Liver (tissue), 9 donors: ENCODE measurements around the gene SMYD3. TPM values are rescaled to one million over a fixed set of nuclear protein-coding genes. Genes with fewer than 3 reads are reported as not detected.

Source experiments
- DNase-seq: peaks from one replicate; pipeline ENCODE4 v3.0.0-alpha.2; 2017; ENCODE audit warnings: low spot score
- H3K27ac ChIP-seq, 2 donors: one replicate each; pipeline ENCODE4 v1.7.0; 2013; ENCODE audit warnings: inconsistent platforms in 2 of 2, low read length in 2 of 2, control low read depth in 1 of 2, low read depth in 1 of 2, mild to moderate bottlenecking in 1 of 2
- H3K27me3 ChIP-seq, 4 donors: one replicate each; pipeline versions ENCODE4 v1.6.1 to v1.7.0; 2013; ENCODE audit warnings: low read length in 3 of 4, inconsistent platforms in 1 of 4, mild to moderate bottlenecking in 1 of 4, moderate library complexity in 1 of 4; ENCODE audit not compliant: control insufficient read depth in 4 of 4, insufficient read depth in 4 of 4
- H3K36me3 ChIP-seq, 4 donors: one replicate each; pipeline versions ENCODE4 v1.6.1 to v1.7.0; 2013; ENCODE audit warnings: low read length in 3 of 4, mild to moderate bottlenecking in 3 of 4, low read depth in 1 of 4, moderate library complexity in 1 of 4; ENCODE audit not compliant: control insufficient read depth in 4 of 4, insufficient read depth in 3 of 4
- H3K4me1 ChIP-seq, 4 donors: one replicate each; pipeline versions ENCODE4 v1.6.1 to v1.7.0; 2013; ENCODE audit warnings: low read length in 3 of 4, mild to moderate bottlenecking in 3 of 4, moderate library complexity in 1 of 4; ENCODE audit not compliant: control insufficient read depth in 4 of 4, insufficient read depth in 4 of 4
- H3K4me3 ChIP-seq, 3 donors: one replicate each; pipeline versions ENCODE4 v1.6.1 to v1.7.0; 2013; ENCODE audit warnings: low read length in 3 of 3, control low read depth in 1 of 3, low read depth in 1 of 3, mild to moderate bottlenecking in 1 of 3
- H3K9ac ChIP-seq, 2 donors: one replicate each; pipeline ENCODE4 v1.7.0; 2013; ENCODE audit warnings: low read length in 2 of 2, mild to moderate bottlenecking in 2 of 2, moderate library complexity in 2 of 2, control low read depth in 1 of 2, low read depth in 1 of 2
- H3K9me3 ChIP-seq, 4 donors: one replicate each; pipeline versions ENCODE4 v1.6.1 to v1.7.0; 2013; ENCODE audit warnings: low read length in 3 of 4; ENCODE audit not compliant: control insufficient read depth in 4 of 4
- ATF3 ChIP-seq: IDR thresholded peaks from 2 replicates; pipeline ENCODE4 v1.6.1; 2016; ENCODE audit warnings: antibody characterized with exemption
- EGR1 ChIP-seq, 2 donors: IDR thresholded peaks; 2 replicates each; pipeline ENCODE4 v1.6.1; 2016 to 2018; ENCODE audit warnings: antibody characterized with exemption in 2 of 2, low read depth in 2 of 2
- FOXA1 ChIP-seq: IDR thresholded peaks from 2 replicates; pipeline ENCODE4 v1.6.1; 2016; ENCODE audit warnings: antibody characterized with exemption
- FOXA2 ChIP-seq: IDR thresholded peaks from 2 replicates; pipeline ENCODE4 v1.6.1; 2016; ENCODE audit warnings: antibody characterized with exemption
- GABPA ChIP-seq, 2 donors: IDR thresholded peaks in 1 of 2; conservative IDR thresholded peaks in 1 of 2; 2 replicates each; pipeline ENCODE4 v1.6.1; 2016; ENCODE audit warnings: antibody characterized with exemption in 2 of 2, mild to moderate bottlenecking in 1 of 2, moderate library complexity in 1 of 2
- HNF4A ChIP-seq, 2 donors: conservative IDR thresholded peaks; 2 replicates each; pipeline ENCODE4 v1.6.1; 2016; ENCODE audit warnings: antibody characterized with exemption in 2 of 2, mild to moderate bottlenecking in 2 of 2
- HNF4G ChIP-seq: IDR thresholded peaks from 2 replicates; pipeline ENCODE4 v1.6.1; 2016; ENCODE audit warnings: antibody characterized with exemption
- JUND ChIP-seq, 2 donors: IDR thresholded peaks; 2 replicates each; pipeline ENCODE4 v1.6.1; 2016; ENCODE audit warnings: antibody characterized with exemption in 2 of 2
- NR2F2 ChIP-seq: IDR thresholded peaks from 2 replicates; pipeline ENCODE4 v1.6.1; 2016; ENCODE audit warnings: antibody characterized with exemption
- RAD21 ChIP-seq, 2 donors: IDR thresholded peaks; 2 replicates each; pipeline ENCODE4 v1.6.1; 2016; ENCODE audit warnings: antibody characterized with exemption in 2 of 2, mild to moderate bottlenecking in 2 of 2
- REST ChIP-seq: IDR thresholded peaks from 2 replicates; pipeline ENCODE4 v1.6.1; 2016; ENCODE audit warnings: antibody characterized with exemption, mild to moderate bottlenecking
- RXRA ChIP-seq, 2 donors: IDR thresholded peaks; 2 replicates each; pipeline ENCODE4 v1.6.1; 2017 to 2018; ENCODE audit warnings: antibody characterized with exemption in 2 of 2, mild to moderate bottlenecking in 1 of 2
- SP1 ChIP-seq: IDR thresholded peaks from 2 replicates; pipeline ENCODE4 v1.6.1; 2018; ENCODE audit warnings: antibody characterized with exemption, mild to moderate bottlenecking
- TAF1 ChIP-seq: conservative IDR thresholded peaks from 2 replicates; pipeline ENCODE4 v1.6.1; 2016; ENCODE audit warnings: antibody characterized with exemption, mild to moderate bottlenecking
- YY1 ChIP-seq: IDR thresholded peaks from 2 replicates; pipeline ENCODE4 v1.6.1; 2016; ENCODE audit warnings: antibody characterized with exemption, mild to moderate bottlenecking
- ZBTB33 ChIP-seq: IDR thresholded peaks from 2 replicates; pipeline ENCODE4 v1.6.1; 2016; ENCODE audit warnings: antibody characterized with exemption
- WGBS: extraction: QIAGEN DNeasy Blood & Tissue Kit; methylation state at CpG from one replicate; pipeline ENCODE4 v1.1.7; 2013; 5-methylcytosine and 5-hydroxymethylcytosine counted together
- polyA plus RNA-seq, 2 donors: library from polyadenylated mRNA; stranded (reverse) in 1 of 2; unstranded in 1 of 2; fragments of 200-250 nt in 1 of 2; fragments of >200 nt in 1 of 2; fragmentation: Nextera tagmentation in 1 of 2; extraction: Ambion mirVana in 1 of 2; gene quantifications; one replicate each; pipeline versions ENCODE4 v1.2.1 to v1.2.3, GENCODE V29; 2013 to 2015
- total RNA-seq, 2 donors: library from RNA; depleted of rRNA; stranded (reverse); fragments of >200 nt; gene quantifications; one replicate each; pipeline ENCODE4 v1.2.3, GENCODE V29; 2014
- TF ChIP-seq, protein P1 (sequence below): IDR thresholded peaks from 2 replicates; pipeline ENCODE4 v1.6.1; 2016; ENCODE audit warnings: antibody characterized with exemption
- donor health status: healthy.
- donor health status: healthy.
- donor health status: healthy.
- donor health status: healthy.
- donor health status: healthy.

Gene SMYD3
- total and polyA plus RNA-seq, 4 donors: 3.1 to 9.1 (median 8.0) TPM

DNA sequence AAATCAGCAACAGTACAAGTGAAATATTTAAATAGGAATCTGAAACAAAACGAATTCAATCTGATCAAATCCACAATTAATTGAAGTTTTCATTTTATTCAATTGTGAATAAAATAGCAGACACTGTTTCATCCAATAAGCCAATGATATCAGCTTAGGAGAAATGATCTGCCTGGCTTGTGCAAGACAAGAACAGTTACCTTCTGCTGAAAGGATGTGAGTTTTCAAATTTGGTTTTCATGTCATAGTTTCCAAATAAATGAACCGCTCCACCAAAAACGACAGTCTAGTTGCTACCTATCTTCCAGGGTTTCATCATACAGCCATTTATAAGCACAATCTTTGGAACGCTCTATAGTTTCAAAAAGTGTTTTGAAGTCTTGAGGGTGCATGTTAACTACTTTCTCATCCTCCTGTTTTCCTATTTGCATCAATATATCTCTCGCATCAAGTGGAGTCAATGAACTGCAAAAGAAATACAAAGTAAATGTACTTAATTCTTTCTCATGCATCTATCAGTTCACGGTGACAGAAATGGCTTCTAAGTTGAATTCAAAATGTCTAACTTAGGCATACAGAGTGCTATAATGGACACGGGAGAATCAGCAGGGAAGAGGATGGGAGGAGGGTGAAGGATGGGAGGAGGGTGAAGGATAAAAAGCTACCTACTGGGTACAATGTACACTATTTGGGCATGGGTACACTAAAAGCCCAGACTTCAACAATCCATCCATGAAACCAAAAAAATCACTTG lies 33.8 kb upstream of the SMYD3 start:
- Histone ChIP-seq H3K4me3 (no peak overlapping the region), H3K36me3 (peaks cover 13 to 54% (median 38%) of the 10 kb centered on the region in 4 donors), H3K4me1 (no peaks in the 10 kb centered on the region), H3K9ac (no peak overlapping the region), H3K27ac (no peak overlapping the region), H3K27me3 (no peaks in the 10 kb centered on the region), H3K9me3 (no peaks in the 10 kb centered on the region)
- TF ChIP-seq TAF1: no peak
- no peak for TF ChIP-seq ZBTB33
- no peak for TF ChIP-seq FOXA1
- TF ChIP-seq SP1: no peak
- no peak for TF ChIP-seq FOXA2
- no peak for TF ChIP-seq REST
- TF ChIP-seq NR2F2: no peak
- no peak for TF ChIP-seq HNF4A (conservative IDR thresholded peaks at IDR 0.05)
- no peak for TF ChIP-seq RXRA (IDR thresholded peaks at IDR 0.05)
- no peak for TF ChIP-seq GABPA (IDR thresholded peaks at IDR 0.05 in 1 of 2, conservative IDR thresholded peaks at IDR 0.05 in 1 of 2)
- TF ChIP-seq HNF4G: no peak
- TF ChIP-seq YY1: no peak
- TF ChIP-seq, protein P1, sequence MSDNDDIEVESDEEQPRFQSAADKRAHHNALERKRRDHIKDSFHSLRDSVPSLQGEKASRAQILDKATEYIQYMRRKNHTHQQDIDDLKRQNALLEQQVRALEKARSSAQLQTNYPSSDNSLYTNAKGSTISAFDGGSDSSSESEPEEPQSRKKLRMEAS: no peak
- no peak for TF ChIP-seq EGR1 (IDR thresholded peaks at IDR 0.05; ENCODE audit: low read depth in 2 of 2)
- TF ChIP-seq RAD21 (IDR thresholded peaks at IDR 0.05): no peak
- WGBS: 86% methylated on average over 7 of the region's 7 CpGs
- no peak for DNase-seq

GRCh38 chr1:246537887-246538286 lies 30.8 kb upstream of the SMYD3 start:
- Histone ChIP-seq H3K27ac (no peak overlapping the region), H3K36me3 (peaks cover 12 to 30% (median 20%) of the 10 kb centered on the region in 4 donors), H3K4me3 (no peak overlapping the region), H3K9me3 (no peaks in the 10 kb centered on the region), H3K9ac (no peak overlapping the region), H3K4me1 (no peaks in the 10 kb centered on the region), H3K27me3 (no peaks in the 10 kb centered on the region)
- WGBS: 87% methylated on average over 3 of the region's 3 CpGs
- no peak for DNase-seq
- no peak for TF ChIP-seq YY1
- no peak for TF ChIP-seq ATF3
- TF ChIP-seq FOXA1: no peak
- no peak for TF ChIP-seq SP1
- no peak for TF ChIP-seq HNF4G
- no peak for TF ChIP-seq HNF4A (conservative IDR thresholded peaks at IDR 0.05)
- no peak for TF ChIP-seq JUND (IDR thresholded peaks at IDR 0.05)
